HG02571 (cell line): ENCODE results near the gene CPE.

Experiments
- ATAC-seq: cut with Tn5 transposase; IDR thresholded peaks from one replicate; pipeline ENCODE4 v1.9.1; 2021; ENCODE audit warnings: mild to moderate bottlenecking, moderate library complexity; ENCODE audit not compliant: unreplicated experiment

Gene CPE

GRCh38 chr4:165364452-165365080 lies 14.2 kb upstream of the CPE start:
- no peak for ATAC-seq

- ATAC-seq = no peak
Observed at GRCh38 chr4:165367040-165367439, 11.8 kb upstream of the CPE start.

- no peak for ATAC-seq
Observed at GRCh38 chr4:165368114-165368513, 10.7 kb upstream of the CPE start.

- no peak for ATAC-seq
Observed at GRCh38 chr4:165368567-165368966, 10.2 kb upstream of the CPE start.

GRCh38 chr4:165369522-165369921 lies 9.3 kb upstream of the CPE start:
- ATAC-seq = no peak

GRCh38 chr4:165370530-165370929 lies 8.3 kb upstream of the CPE start:
- no peak for ATAC-seq

- ATAC-seq = no peak
Observed at GRCh38 chr4:165375465-165375864, 3.3 kb upstream of the CPE start.

- ATAC-seq = no peak
Observed at GRCh38 chr4:165378398-165378744, 437 bp upstream of the CPE start.

GRCh38 chr4:165379678-165380064 lies 863 bp downstream of the CPE start:
- ATAC-seq = no peak

- no peak for ATAC-seq
Observed at GRCh38 chr4:165380805-165381204, 2.0 kb downstream of the CPE start.

- ATAC-seq = no peak
Observed at GRCh38 chr4:165381821-165382373, 3.1 kb downstream of the CPE start.

- ATAC-seq = no peak
Observed at GRCh38 chr4:165382640-165383039, 3.8 kb downstream of the CPE start.

- no peak for ATAC-seq
Observed at GRCh38 chr4:165383591-165384073, 4.8 kb downstream of the CPE start.

- ATAC-seq = no peak
Observed at GRCh38 chr4:165384186-165384585, 5.4 kb downstream of the CPE start.

GRCh38 chr4:165384598-165384997 lies 5.8 kb downstream of the CPE start:
- ATAC-seq = no peak

- ATAC-seq = no peak
Observed at GRCh38 chr4:165385126-165385525, 6.3 kb downstream of the CPE start.

- ATAC-seq = no peak
Observed at GRCh38 chr4:165386328-165386727, 7.5 kb downstream of the CPE start.

GRCh38 chr4:165388756-165389155 lies 9.9 kb downstream of the CPE start:
- no peak for ATAC-seq

- no peak for ATAC-seq
Observed at GRCh38 chr4:165393051-165393450, 14.2 kb downstream of the CPE start.

- no peak for ATAC-seq
Observed at GRCh38 chr4:165393704-165394103, 14.9 kb downstream of the CPE start.

- no peak for ATAC-seq
Observed at GRCh38 chr4:165394275-165394674, 15.5 kb downstream of the CPE start.

- no peak for ATAC-seq
Observed at GRCh38 chr4:165398570-165398969, 19.8 kb downstream of the CPE start.

GRCh38 chr4:165402375-165402774 lies 23.6 kb downstream of the CPE start:
- ATAC-seq = no peak
